Measurements from ENCODE around the gene AMY2A.
"Not testable (repeated sequence)": the region's sequence is repeated elsewhere in the genome, so short reads cannot be mapped to it uniquely, and the experiment has no call there.

The AMY2A gene

GRCh38 chr1:103616994-103617477 lies at the start of gene AMY2A:
Gene AMY2A (plus strand): TSS chr1:103617427. CDS start chr1:103617441, 14 bp downstream.
- not testable (repeated sequence) for DNase-seq

GRCh38 chr1:103569493-103569892 lies 47.7 kb upstream of the AMY2A start:
- TF ChIP-seq POLR2A (IDR thresholded peaks at IDR 0.05; ENCODE audit: low read length) (no peak), GATA1 (IDR thresholded peaks at IDR 0.05; ENCODE audit: low read depth, low read length) (no peak)

GRCh38 chr1:103571289-103571688 lies 45.9 kb upstream of the AMY2A start, which contains the start of gene AMY2B:
Gene AMY2B (plus strand): TSS chr1:103571589. CDS start chr1:103571603, 14 bp downstream.
- not testable (repeated sequence) for DNase-seq

More at GRCh38 chr1:103569493-103569892, 47.7 kb upstream of the AMY2A start:
- DNase-seq, result no peak

GRCh38 chr1:103576065-103576464 lies 41.2 kb upstream of the AMY2A start:
- TF ChIP-seq POLR2A (IDR thresholded peaks at IDR 0.05; ENCODE audit: low read length), result no peak
- no peak for TF ChIP-seq GATA1 (IDR thresholded peaks at IDR 0.05; ENCODE audit: low read depth, low read length)
- no peak for DNase-seq

- not testable (repeated sequence) for DNase-seq
Measured at GRCh38 chr1:103576784-103577183, 40.4 kb upstream of the AMY2A start.

GRCh38 chr1:103582464-103582863 lies 34.8 kb upstream of the AMY2A start:
- DNase-seq, result no peak
- TF ChIP-seq GATA1 (IDR thresholded peaks at IDR 0.05; ENCODE audit: low read depth, low read length), result no peak
- no peak for TF ChIP-seq POLR2A (IDR thresholded peaks at IDR 0.05; ENCODE audit: low read length)

GRCh38 chr1:103583887-103584286 lies 33.3 kb upstream of the AMY2A start:
- TF ChIP-seq GATA1 (IDR thresholded peaks at IDR 0.05; ENCODE audit: low read depth, low read length) (no peak), POLR2A (IDR thresholded peaks at IDR 0.05; ENCODE audit: low read length) (no peak)
- DNase-seq, result no peak

- no peak for TF ChIP-seq POLR2A (IDR thresholded peaks at IDR 0.05; ENCODE audit: low read length)
- TF ChIP-seq GATA1 (IDR thresholded peaks at IDR 0.05; ENCODE audit: low read depth, low read length), result no peak
- DNase-seq, result no peak
Measured at GRCh38 chr1:103584537-103584936, 32.7 kb upstream of the AMY2A start.

- not testable (repeated sequence) for DNase-seq
Measured at GRCh38 chr1:103602740-103603139, 14.5 kb upstream of the AMY2A start.

GRCh38 chr1:103616362-103616761 lies 865 bp upstream of the AMY2A start:
- no peak for DNase-seq
- no peak for TF ChIP-seq POLR2A (IDR thresholded peaks at IDR 0.05; ENCODE audit: low read length)
- TF ChIP-seq GATA1 (IDR thresholded peaks at IDR 0.05; ENCODE audit: low read depth, low read length), result no peak

GRCh38 chr1:103627436-103627835 lies 10.2 kb downstream of the AMY2A start:
- DNase-seq, result not testable (repeated sequence)

GRCh38 chr1:103641194-103641593 lies 24.0 kb downstream of the AMY2A start:
- not testable (repeated sequence) for DNase-seq

- DNase-seq, result not testable (repeated sequence)
Measured at GRCh38 chr1:103643908-103644307, 26.7 kb downstream of the AMY2A start.

GRCh38 chr1:103650305-103650704 lies 33.1 kb downstream of the AMY2A start:
- not testable (repeated sequence) for DNase-seq

GRCh38 chr1:103650889-103651288 lies 33.7 kb downstream of the AMY2A start:
- DNase-seq, result not testable (repeated sequence)

GRCh38 chr1:103654133-103654532 lies 36.9 kb downstream of the AMY2A start:
- not testable (repeated sequence) for DNase-seq

- not testable (repeated sequence) for DNase-seq
Measured at GRCh38 chr1:103655460-103655859, 38.2 kb downstream of the AMY2A start, which contains the start of gene AMY1A. Gene AMY1A (plus strand): TSS chr1:103655760. CDS start chr1:103656331, 571 bp downstream.
